Thyroid gland (tissue), 4 donors: Measurements from ENCODE around the gene SNED1.

Experiments
- POLR2A ChIP-seq, 2 donors: fragments of 450-650 bp; IDR thresholded peaks; one replicate each; pipeline ENCODE4 v1.6.1; 2017; ENCODE audit warnings: antibody characterized with exemption in 2 of 2, mild to moderate bottlenecking in 2 of 2, moderate library complexity in 1 of 2
- TF ChIP-seq, protein P1 (sequence below), 6 experiments: fragments of 200-600 bp in 3 of 6; fragments of 450-650 bp in 3 of 6; sonication (generic) in 3 of 6; IDR thresholded peaks; one replicate each; pipeline ENCODE4 v1.5.1; 2016 to 2019; ENCODE audit warnings: antibody characterized with exemption in 6 of 6, mild to moderate bottlenecking in 2 of 6, inconsistent platforms in 1 of 6, moderate library complexity in 1 of 6

DNA sequence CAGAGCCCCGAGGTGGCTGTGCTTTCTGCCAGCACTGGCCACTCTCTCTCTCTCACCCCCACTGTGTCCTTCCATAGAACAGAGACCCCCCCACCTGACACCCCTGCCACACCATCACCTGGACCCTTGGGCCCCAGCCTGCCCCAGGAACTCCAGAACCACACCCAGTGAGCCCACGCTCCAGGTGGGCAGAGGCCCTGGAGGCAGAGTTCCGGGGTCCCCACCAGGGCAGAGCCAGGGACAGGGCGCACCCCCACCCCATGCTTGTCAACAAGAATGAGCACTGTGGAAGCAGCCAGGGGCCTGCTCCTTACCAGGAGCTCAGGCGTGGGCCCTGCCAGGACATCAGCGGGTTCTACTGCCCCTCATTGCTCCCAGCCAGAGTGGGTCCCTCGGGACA, 136.3 kb downstream of the SNED1 start:
- TF ChIP-seq, protein P1, sequence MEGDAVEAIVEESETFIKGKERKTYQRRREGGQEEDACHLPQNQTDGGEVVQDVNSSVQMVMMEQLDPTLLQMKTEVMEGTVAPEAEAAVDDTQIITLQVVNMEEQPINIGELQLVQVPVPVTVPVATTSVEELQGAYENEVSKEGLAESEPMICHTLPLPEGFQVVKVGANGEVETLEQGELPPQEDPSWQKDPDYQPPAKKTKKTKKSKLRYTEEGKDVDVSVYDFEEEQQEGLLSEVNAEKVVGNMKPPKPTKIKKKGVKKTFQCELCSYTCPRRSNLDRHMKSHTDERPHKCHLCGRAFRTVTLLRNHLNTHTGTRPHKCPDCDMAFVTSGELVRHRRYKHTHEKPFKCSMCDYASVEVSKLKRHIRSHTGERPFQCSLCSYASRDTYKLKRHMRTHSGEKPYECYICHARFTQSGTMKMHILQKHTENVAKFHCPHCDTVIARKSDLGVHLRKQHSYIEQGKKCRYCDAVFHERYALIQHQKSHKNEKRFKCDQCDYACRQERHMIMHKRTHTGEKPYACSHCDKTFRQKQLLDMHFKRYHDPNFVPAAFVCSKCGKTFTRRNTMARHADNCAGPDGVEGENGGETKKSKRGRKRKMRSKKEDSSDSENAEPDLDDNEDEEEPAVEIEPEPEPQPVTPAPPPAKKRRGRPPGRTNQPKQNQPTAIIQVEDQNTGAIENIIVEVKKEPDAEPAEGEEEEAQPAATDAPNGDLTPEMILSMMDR (IDR thresholded peaks at IDR 0.05) = no peak
- TF ChIP-seq POLR2A (IDR thresholded peaks at IDR 0.05) = no peak
